Spleen (tissue), 11 donors: ENCODE data around the gene ITPKA. TPM values are rescaled to one million over a fixed set of nuclear protein-coding genes. Genes with fewer than 3 reads are reported as not detected.

Source experiments
- DNase-seq: peaks from one replicate; pipeline ENCODE4 v3.0.0-alpha.2; 2020
- H3K27ac ChIP-seq, 8 donors: fragments of 200-600 bp; sonication (generic) in 7 of 8; 1 replicate in 4 of 8; 2 replicates in 4 of 8; pipeline versions ENCODE4 v1.5.0 to v1.8.0; 2016 to 2021; ENCODE audit warnings: inconsistent platforms in 4 of 8, mild to moderate bottlenecking in 4 of 8, moderate library complexity in 1 of 8
- H3K27me3 ChIP-seq, 7 donors: fragments of 200-600 bp; sonication (generic) in 6 of 7; replicated peaks in 1 of 7; 1 replicate in 4 of 7; 2 replicates in 3 of 7; pipeline versions ENCODE4 v1.5.0 to v1.8.0; 2016 to 2021; ENCODE audit warnings: inconsistent platforms in 3 of 7, mild to moderate bottlenecking in 1 of 7
- H3K36me3 ChIP-seq, 6 donors: fragments of 200-600 bp; sonication (generic) in 5 of 6; 1 replicate in 4 of 6; 2 replicates in 2 of 6; pipeline versions ENCODE4 v1.5.0 to v1.8.0; 2016 to 2021; ENCODE audit warnings: inconsistent platforms in 2 of 6
- H3K4me1 ChIP-seq, 6 donors: fragments of 200-600 bp; sonication (generic) in 5 of 6; 1 replicate in 3 of 6; 2 replicates in 3 of 6; pipeline versions ENCODE4 v1.5.0 to v1.8.0; 2016 to 2021; ENCODE audit warnings: inconsistent platforms in 3 of 6
- H3K4me3 ChIP-seq, 8 donors: fragments of 200-600 bp; sonication (generic) in 7 of 8; 1 replicate in 4 of 8; 2 replicates in 4 of 8; pipeline versions ENCODE4 v1.5.0 to v1.8.0; 2016 to 2021; ENCODE audit warnings: inconsistent platforms in 4 of 8, mild to moderate bottlenecking in 4 of 8, moderate library complexity in 2 of 8
- H3K9me3 ChIP-seq, 8 donors: fragments of 200-600 bp; sonication (generic) in 7 of 8; 1 replicate in 4 of 8; 2 replicates in 4 of 8; pipeline versions ENCODE4 v1.5.0 to v1.8.0; 2016 to 2021; ENCODE audit warnings: inconsistent platforms in 4 of 8
- POLR2A ChIP-seq, 3 donors: fragments of 450-650 bp; IDR thresholded peaks; one replicate each; pipeline ENCODE4 v1.5.1; 2017; ENCODE audit warnings: antibody characterized with exemption in 3 of 3, mild to moderate bottlenecking in 1 of 3
- POLR2AphosphoS5 ChIP-seq, 3 donors: sonication (generic); formaldehyde crosslinking; IDR thresholded peaks; one replicate each; pipeline ENCODE4 v1.5.1; 2017; ENCODE audit warnings: antibody characterized with exemption in 3 of 3
- WGBS, 5 donors: extraction: QIAGEN DNeasy Blood & Tissue Kit in 3 of 5; methylation state at CpG; one replicate each; pipeline versions ENCODE4 v1.1.5 to v1.1.7; 2013 to 2018; 5-methylcytosine and 5-hydroxymethylcytosine counted together
- intact Hi-C: fragments of 100-400 bp; cut with DNase I; formaldehyde crosslinking; loops from one replicate; pipeline ENCODE4 v1.15.0; 2023; ENCODE audit warnings: low total_unique reads
- polyA plus RNA-seq, 3 donors: library from polyadenylated mRNA; stranded (reverse); fragments of 200-250 nt; gene quantifications; one replicate each; pipeline ENCODE4 v1.2.1, GENCODE V29; 2013
- total RNA-seq, 7 donors: library from RNA; depleted of rRNA in 3 of 7; stranded (reverse); fragments of >200 nt in 3 of 7; fragmentation: NEBNext Ultra II Directional in 4 of 7; extraction: Animal tissue kit (Norgen Biotek cat#: 25700) in 4 of 7; gene quantifications; one replicate each; pipeline versions ENCODE4 v1.1.0 to v1.2.1, GENCODE V29; 2016 to 2021
- TF ChIP-seq, protein P1 (sequence below), 11 experiments: fragments of 200-600 bp in 7 of 11; fragments of 450-650 bp in 4 of 11; sonication (generic) in 4 of 11; IDR thresholded peaks in 8 of 11; conservative IDR thresholded peaks in 3 of 11; 1 replicate in 7 of 11; 2 replicates in 4 of 11; pipeline versions ENCODE4 v1.4.0 to v1.8.0; 2016 to 2021; ENCODE audit warnings: antibody characterized with exemption in 11 of 11, inconsistent platforms in 4 of 11, mild to moderate bottlenecking in 1 of 11
- donor health status: healthy with polysubstance abuse.
- donor health status: DM: no; HTN: no; CAD: no; lungs with moderate emphysema.
- donor health status: DM: no; HTN: no; CAD: no.
- donor health status: Bipolar disorder and iron deficiency.
- donor health status: healthy.
- donor health status: DM: no; HTN: no; CAD: no.
- donor health status: DM: yes; HTN: yes; CAD: no.

ITPKA gene
- total and polyA plus RNA-seq, 10 donors, result 0.09 to 0.51 (median 0.19) TPM; not detected in 4

GRCh38 chr15:41490355-41490754 is 3.3 kb upstream of the ITPKA start:
- Histone ChIP-seq H3K4me1 (peaks cover 22 to 34% (median 27%) of the 10 kb centered on the region in 6 donors), H3K27ac (no peak overlapping the region), H3K9me3 (no peaks in the 10 kb centered on the region), H3K36me3 (no peaks in the 10 kb centered on the region), H3K4me3 (no peak overlapping the region), H3K27me3 (peaks cover 0 to 57% (median 37%) of the 10 kb centered on the region in 7 donors)
- TF ChIP-seq POLR2A (IDR thresholded peaks at IDR 0.05) (no peak), POLR2AphosphoS5 (IDR thresholded peaks at IDR 0.05) (no peak)
- TF ChIP-seq, protein P1, sequence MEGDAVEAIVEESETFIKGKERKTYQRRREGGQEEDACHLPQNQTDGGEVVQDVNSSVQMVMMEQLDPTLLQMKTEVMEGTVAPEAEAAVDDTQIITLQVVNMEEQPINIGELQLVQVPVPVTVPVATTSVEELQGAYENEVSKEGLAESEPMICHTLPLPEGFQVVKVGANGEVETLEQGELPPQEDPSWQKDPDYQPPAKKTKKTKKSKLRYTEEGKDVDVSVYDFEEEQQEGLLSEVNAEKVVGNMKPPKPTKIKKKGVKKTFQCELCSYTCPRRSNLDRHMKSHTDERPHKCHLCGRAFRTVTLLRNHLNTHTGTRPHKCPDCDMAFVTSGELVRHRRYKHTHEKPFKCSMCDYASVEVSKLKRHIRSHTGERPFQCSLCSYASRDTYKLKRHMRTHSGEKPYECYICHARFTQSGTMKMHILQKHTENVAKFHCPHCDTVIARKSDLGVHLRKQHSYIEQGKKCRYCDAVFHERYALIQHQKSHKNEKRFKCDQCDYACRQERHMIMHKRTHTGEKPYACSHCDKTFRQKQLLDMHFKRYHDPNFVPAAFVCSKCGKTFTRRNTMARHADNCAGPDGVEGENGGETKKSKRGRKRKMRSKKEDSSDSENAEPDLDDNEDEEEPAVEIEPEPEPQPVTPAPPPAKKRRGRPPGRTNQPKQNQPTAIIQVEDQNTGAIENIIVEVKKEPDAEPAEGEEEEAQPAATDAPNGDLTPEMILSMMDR (IDR thresholded peaks at IDR 0.05 in 8 of 11, conservative IDR thresholded peaks at IDR 0.05 in 3 of 11), result no peak
- no peak for DNase-seq
- WGBS, 5 donors, result 49 to 58% (median 51%) methylated on average over 4 of the region's 4 CpGs
- intact Hi-C loops, result no loop called here

DNA sequence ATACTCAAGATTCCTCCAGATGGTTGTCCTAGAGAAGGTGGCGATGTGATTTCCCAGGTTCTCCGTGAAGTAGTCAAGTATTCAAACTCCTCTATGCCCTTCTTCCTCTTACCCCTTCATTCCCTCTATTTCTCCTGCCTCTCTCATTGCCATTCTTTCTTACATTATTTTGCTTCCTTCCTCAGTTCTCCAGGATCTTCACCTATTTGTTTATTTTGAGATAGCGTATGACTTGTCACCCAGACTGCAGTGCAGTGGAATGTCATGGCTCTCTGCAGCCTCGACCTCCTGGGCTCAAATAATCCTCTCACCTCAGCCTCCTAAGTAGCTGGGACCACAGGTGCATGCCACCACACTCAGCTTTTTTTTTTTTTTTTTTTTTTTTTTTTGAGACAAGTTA is 1.8 kb upstream of the ITPKA start:
- intact Hi-C loops, result no loop called here
- no peaks in the 10 kb centered on the region for H3K9me3 ChIP-seq
- H3K4me1 ChIP-seq, result peaks cover 30 to 49% (median 36%) of the 10 kb centered on the region in 6 donors
- no peak overlapping the region for H3K4me3 ChIP-seq
- TF ChIP-seq, protein P1 (IDR thresholded peaks at IDR 0.05 in 8 of 11, conservative IDR thresholded peaks at IDR 0.05 in 3 of 11), result no peak
- TF ChIP-seq POLR2AphosphoS5 (IDR thresholded peaks at IDR 0.05) (no peak), POLR2A (IDR thresholded peaks at IDR 0.05) (no peak)
- DNase-seq, result no peak
- H3K27me3 ChIP-seq, result peaks cover 0 to 72% (median 50%) of the 10 kb centered on the region in 7 donors
- no peak overlapping the region for H3K27ac ChIP-seq
- 85 to 97% (median 89%) methylated on average over 4 of the region's 4 CpGs for WGBS, 5 donors
- no peaks in the 10 kb centered on the region for H3K36me3 ChIP-seq

DNA sequence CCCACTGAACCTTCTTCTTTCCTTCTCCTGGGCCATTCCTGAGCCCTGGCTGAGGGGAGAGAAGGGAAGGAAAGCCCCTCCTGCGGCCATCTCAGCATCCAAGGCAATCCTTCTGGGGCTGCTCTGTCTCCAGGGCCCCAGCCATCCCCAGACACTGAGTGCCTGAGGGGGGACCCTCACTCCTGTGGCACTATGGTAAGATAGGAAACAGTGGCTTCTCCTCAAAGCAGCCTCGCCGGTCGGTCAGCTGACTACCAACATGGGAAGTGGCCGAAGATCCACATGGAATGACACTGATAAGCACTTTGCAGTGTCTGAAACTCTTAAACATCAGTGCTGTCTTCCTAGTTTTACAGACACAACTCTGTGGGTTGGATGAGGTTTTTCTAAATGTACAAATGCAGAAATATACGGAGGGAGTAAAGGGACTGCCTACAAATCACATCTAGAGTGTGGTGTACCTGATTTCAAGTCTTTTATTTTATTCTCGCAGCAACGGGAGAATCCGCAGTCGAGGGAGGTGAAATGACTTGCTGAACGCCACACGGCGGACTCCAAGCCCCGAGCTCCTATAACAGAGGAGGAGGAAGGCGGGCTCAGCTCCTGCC is 973 bp upstream of the ITPKA start:
- TF ChIP-seq POLR2A (IDR thresholded peaks at IDR 0.05) (no peak), POLR2AphosphoS5 (IDR thresholded peaks at IDR 0.05) (no peak)
- TF ChIP-seq, protein P1 (IDR thresholded peaks at IDR 0.05 in 8 of 11, conservative IDR thresholded peaks at IDR 0.05 in 3 of 11), result no peak
- 5 to 11% (median 9%) methylated on average over 15 of the region's 15 CpGs for WGBS, 5 donors
- intact Hi-C loops, result no loop called here
- peaks cover 30 to 45% (median 36%) of the 10 kb centered on the region in 6 donors for H3K4me1 ChIP-seq
- H3K27me3 ChIP-seq, result peaks cover 0 to 80% (median 50%) of the 10 kb centered on the region in 7 donors
- no peaks in the 10 kb centered on the region for H3K36me3 ChIP-seq
- DNase-seq, result no peak
- no peaks in the 10 kb centered on the region for H3K9me3 ChIP-seq
- H3K27ac ChIP-seq, result peak overlapping the region in 5 of 8 donors; percentile 53 to 70 (median 64)
- peak overlapping the region; percentile 50 to 83 (median 72) for H3K4me3 ChIP-seq

DNA sequence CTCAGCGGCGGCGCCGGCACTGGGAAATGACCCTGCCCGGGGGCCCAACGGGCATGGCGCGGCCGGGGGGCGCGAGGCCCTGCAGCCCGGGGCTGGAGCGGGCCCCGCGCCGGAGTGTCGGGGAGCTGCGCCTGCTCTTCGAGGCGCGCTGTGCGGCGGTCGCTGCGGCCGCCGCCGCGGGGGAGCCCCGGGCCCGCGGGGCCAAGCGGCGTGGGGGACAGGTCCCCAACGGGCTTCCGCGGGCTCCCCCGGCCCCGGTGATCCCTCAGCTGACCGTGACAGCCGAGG is 172 bp downstream of the ITPKA start:
- DNase-seq, result no peak
- intact Hi-C loops, result no loop called here
- Histone ChIP-seq H3K36me3 (no peaks in the 10 kb centered on the region), H3K4me3 (peak overlapping the region; percentile 37 to 83 (median 72)), H3K9me3 (no peaks in the 10 kb centered on the region), H3K4me1 (peaks cover 30 to 45% (median 36%) of the 10 kb centered on the region in 6 donors), H3K27me3 (peaks cover 0 to 92% (median 50%) of the 10 kb centered on the region in 7 donors), H3K27ac (no peak overlapping the region)
- TF ChIP-seq, protein P1 (IDR thresholded peaks at IDR 0.05 in 8 of 11, conservative IDR thresholded peaks at IDR 0.05 in 3 of 11), result no peak
- TF ChIP-seq POLR2A (IDR thresholded peaks at IDR 0.05) (no peak), POLR2AphosphoS5 (IDR thresholded peaks at IDR 0.05) (no peak)
- WGBS, 5 donors, result 0 to 1% (median 0%) methylated on average over 25 to 41 of the region's 41 CpGs; no CpG with 5 or more reads in 2 of the 5 donors
